HepG2 (cell line): ENCODE data around the gene C19orf44. TPM values are rescaled to one million over a fixed set of nuclear protein-coding genes. Genes with fewer than 3 reads are reported as not detected.

Experiments
- BHLHE40 ChIP-seq: IDR thresholded peaks from 2 replicates; pipeline ENCODE4 v1.6.1; 2011; ENCODE audit warnings: low read length, improper control_type of control experiment
- EED ChIP-seq: sonication (generic); formaldehyde crosslinking; IDR thresholded peaks from 2 replicates; pipeline ENCODE4 v1.5.0; 2020; ENCODE audit warnings: mild to moderate bottlenecking, missing genetic modification reagents
- HNRNPK ChIP-seq: fragments of 200-400 bp; formaldehyde crosslinking; IDR thresholded peaks from 2 replicates; pipeline ENCODE4 v1.6.1; 2018; ENCODE audit warnings: low read length, low read depth, moderate library complexity, mild to moderate bottlenecking; ENCODE audit not compliant: poor library complexity, severe bottlenecking
- KAT7 ChIP-seq: IDR thresholded peaks from 2 replicates; pipeline ENCODE4 v1.6.1; 2018; ENCODE audit warnings: borderline replicate concordance, missing compliant biosample characterization
- NFE2L1 ChIP-seq: sonication (generic); formaldehyde crosslinking; IDR thresholded peaks from 2 replicates; pipeline ENCODE4 v1.4.0; 2020; ENCODE audit warnings: missing genetic modification reagents, mild to moderate bottlenecking, borderline replicate concordance
- PHF20 ChIP-seq: sonication (generic); formaldehyde crosslinking; IDR thresholded peaks from 2 replicates; pipeline ENCODE4 v1.5.0; 2020; ENCODE audit warnings: mild to moderate bottlenecking, missing genetic modification reagents
- TBL1XR1 ChIP-seq: fragments of 150-350 bp; IDR thresholded peaks from 2 replicates; pipeline ENCODE4 v1.6.1; 2014; ENCODE audit warnings: borderline replicate concordance, low read length; ENCODE audit not compliant: partially characterized antibody
- ZC3H4 ChIP-seq: sonication (generic); formaldehyde crosslinking; IDR thresholded peaks from 2 replicates; pipeline ENCODE4 v1.4.0; 2020; ENCODE audit warnings: missing genetic modification reagents, borderline replicate concordance
- ZNF292 ChIP-seq: sonication (generic); formaldehyde crosslinking; IDR thresholded peaks from 2 replicates; pipeline ENCODE4 v1.8.1; 2022; ENCODE audit warnings: mild to moderate bottlenecking, low read depth, missing genetic modification reagents, borderline replicate concordance
- ZNF543 ChIP-seq: sonication (generic); formaldehyde crosslinking; IDR thresholded peaks from 2 replicates; pipeline ENCODE4 v1.4.0; 2020; ENCODE audit warnings: mild to moderate bottlenecking, missing genetic modification reagents
- ZNF775 ChIP-seq: sonication (generic); formaldehyde crosslinking; IDR thresholded peaks from 2 replicates; pipeline ENCODE4 v1.4.0; 2020; ENCODE audit warnings: missing genetic modification reagents, mild to moderate bottlenecking, moderate library complexity, borderline replicate concordance
- ZNF878 ChIP-seq: sonication (generic); formaldehyde crosslinking; IDR thresholded peaks from 2 replicates; pipeline ENCODE4 v1.8.1; 2023; ENCODE audit warnings: mild to moderate bottlenecking, missing genetic modification reagents, moderate library complexity
- polyA plus RNA-seq, 8 experiments: library from polyadenylated mRNA; depleted of rRNA in 3 of 8; stranded (reverse) in 7 of 8; unstranded in 1 of 8; fragments of >200 nt; fragmentation: Illumina TruSeq in 4 of 8; extraction: Trizol in 4 of 8; gene quantifications; 2 replicates each; pipeline versions ENCODE4 v1.2.1 to v1.2.3, GENCODE V29; 2011 to 2016; ENCODE audit warnings: low read depth in 4 of 8, missing spikeins in 1 of 8, mixed read lengths in 1 of 8; ENCODE audit not compliant: insufficient read depth in 1 of 8
- total RNA-seq, 5 experiments: library from RNA; depleted of rRNA; stranded (reverse); fragments of >200 nt; fragmentation: Illumina TruSeq; extraction: Trizol; gene quantifications; 2 replicates each; pipeline ENCODE4 v1.2.3, GENCODE V29; 2016; ENCODE audit warnings: low read depth in 1 of 5
- TF ChIP-seq, protein P1 (sequence below): sonication (generic); formaldehyde crosslinking; IDR thresholded peaks from 2 replicates; pipeline ENCODE4 v1.4.0; 2020; ENCODE audit warnings: mild to moderate bottlenecking, missing genetic modification reagents
- TF ChIP-seq, protein P2 (sequence below): sonication (generic); formaldehyde crosslinking; IDR thresholded peaks from 2 replicates; pipeline ENCODE4 v1.8.0; 2022; ENCODE audit warnings: missing genetic modification reagents, low read depth, mild to moderate bottlenecking, borderline replicate concordance
- TF ChIP-seq, protein P3 (sequence below): sonication (generic); formaldehyde crosslinking; IDR thresholded peaks from 2 replicates; pipeline ENCODE4 v1.5.0; 2020; ENCODE audit warnings: mild to moderate bottlenecking, missing genetic modification reagents
- TF ChIP-seq, protein P4 (sequence below): conservative IDR thresholded peaks from 2 replicates; pipeline ENCODE4 v1.6.1; 2018; ENCODE audit warnings: missing genetic modification reagents

The C19orf44 gene
- total and polyA plus RNA-seq, 2 of the 13 experiments (the other 11 are each of a cell fraction or from before 2014, with no cell fraction given) = 3.2 to 4.3 TPM

DNA sequence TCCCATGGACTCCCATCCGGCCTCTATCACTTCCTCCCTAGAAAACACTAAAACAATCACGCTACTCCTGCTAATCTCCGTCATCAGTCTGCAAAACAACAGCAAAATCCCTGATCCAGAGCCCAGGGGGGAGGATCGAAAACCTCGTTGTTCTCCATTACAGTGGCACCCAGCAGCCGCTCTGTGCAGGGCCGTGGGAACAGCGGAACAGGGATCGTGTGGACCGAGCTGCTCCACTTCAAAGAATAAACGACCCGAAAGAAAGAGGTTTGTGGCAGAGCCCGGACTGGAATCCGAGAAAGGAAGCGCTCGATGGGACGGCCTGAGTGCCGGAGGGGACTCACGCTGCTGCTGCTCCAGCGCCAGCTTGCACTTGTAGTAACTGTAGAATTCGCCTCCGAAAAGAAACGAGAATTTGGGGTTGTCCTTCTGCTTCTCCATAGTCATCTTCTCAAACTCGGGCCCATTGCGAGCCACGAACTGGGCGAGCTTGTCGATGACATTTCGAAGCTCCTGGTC is 45.4 kb downstream of the C19orf44 start (continued):
- TF ChIP-seq, protein P1, sequence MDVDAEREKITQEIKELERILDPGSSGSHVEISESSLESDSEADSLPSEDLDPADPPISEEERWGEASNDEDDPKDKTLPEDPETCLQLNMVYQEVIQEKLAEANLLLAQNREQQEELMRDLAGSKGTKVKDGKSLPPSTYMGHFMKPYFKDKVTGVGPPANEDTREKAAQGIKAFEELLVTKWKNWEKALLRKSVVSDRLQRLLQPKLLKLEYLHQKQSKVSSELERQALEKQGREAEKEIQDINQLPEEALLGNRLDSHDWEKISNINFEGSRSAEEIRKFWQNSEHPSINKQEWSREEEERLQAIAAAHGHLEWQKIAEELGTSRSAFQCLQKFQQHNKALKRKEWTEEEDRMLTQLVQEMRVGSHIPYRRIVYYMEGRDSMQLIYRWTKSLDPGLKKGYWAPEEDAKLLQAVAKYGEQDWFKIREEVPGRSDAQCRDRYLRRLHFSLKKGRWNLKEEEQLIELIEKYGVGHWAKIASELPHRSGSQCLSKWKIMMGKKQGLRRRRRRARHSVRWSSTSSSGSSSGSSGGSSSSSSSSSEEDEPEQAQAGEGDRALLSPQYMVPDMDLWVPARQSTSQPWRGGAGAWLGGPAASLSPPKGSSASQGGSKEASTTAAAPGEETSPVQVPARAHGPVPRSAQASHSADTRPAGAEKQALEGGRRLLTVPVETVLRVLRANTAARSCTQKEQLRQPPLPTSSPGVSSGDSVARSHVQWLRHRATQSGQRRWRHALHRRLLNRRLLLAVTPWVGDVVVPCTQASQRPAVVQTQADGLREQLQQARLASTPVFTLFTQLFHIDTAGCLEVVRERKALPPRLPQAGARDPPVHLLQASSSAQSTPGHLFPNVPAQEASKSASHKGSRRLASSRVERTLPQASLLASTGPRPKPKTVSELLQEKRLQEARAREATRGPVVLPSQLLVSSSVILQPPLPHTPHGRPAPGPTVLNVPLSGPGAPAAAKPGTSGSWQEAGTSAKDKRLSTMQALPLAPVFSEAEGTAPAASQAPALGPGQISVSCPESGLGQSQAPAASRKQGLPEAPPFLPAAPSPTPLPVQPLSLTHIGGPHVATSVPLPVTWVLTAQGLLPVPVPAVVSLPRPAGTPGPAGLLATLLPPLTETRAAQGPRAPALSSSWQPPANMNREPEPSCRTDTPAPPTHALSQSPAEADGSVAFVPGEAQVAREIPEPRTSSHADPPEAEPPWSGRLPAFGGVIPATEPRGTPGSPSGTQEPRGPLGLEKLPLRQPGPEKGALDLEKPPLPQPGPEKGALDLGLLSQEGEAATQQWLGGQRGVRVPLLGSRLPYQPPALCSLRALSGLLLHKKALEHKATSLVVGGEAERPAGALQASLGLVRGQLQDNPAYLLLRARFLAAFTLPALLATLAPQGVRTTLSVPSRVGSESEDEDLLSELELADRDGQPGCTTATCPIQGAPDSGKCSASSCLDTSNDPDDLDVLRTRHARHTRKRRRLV = no peak
- TF ChIP-seq, protein P2, sequence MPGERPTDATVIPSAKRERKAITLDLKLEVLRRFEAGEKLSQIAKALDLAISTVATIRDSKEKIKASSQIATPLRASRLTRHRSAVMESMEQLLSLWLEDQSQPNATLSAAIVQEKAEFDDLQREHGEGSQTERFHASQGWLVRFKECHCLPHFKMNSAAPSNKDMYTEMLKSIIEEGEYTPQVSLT (CRISPR knock-in tag) = no peak
- TF ChIP-seq, protein P3, sequence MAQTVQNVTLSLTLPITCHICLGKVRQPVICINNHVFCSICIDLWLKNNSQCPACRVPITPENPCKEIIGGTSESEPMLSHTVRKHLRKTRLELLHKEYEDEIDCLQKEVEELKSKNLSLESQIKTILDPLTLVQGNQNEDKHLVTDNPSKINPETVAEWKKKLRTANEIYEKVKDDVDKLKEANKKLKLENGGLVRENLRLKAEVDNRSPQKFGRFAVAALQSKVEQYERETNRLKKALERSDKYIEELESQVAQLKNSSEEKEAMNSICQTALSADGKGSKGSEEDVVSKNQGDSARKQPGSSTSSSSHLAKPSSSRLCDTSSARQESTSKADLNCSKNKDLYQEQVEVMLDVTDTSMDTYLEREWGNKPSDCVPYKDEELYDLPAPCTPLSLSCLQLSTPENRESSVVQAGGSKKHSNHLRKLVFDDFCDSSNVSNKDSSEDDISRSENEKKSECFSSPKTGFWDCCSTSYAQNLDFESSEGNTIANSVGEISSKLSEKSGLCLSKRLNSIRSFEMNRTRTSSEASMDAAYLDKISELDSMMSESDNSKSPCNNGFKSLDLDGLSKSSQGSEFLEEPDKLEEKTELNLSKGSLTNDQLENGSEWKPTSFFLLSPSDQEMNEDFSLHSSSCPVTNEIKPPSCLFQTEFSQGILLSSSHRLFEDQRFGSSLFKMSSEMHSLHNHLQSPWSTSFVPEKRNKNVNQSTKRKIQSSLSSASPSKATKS (CRISPR knock-in tag) = no peak
- TF ChIP-seq ZC3H4 (CRISPR knock-in tag) = no peak
- TF ChIP-seq ZNF775 = 0 out of 2 replicates have a peak, but pooled peaks have one; percentile 3
- no peak for TF ChIP-seq EED (CRISPR knock-in tag)
- TF ChIP-seq ZNF878 (CRISPR knock-in tag) = no peak
- TF ChIP-seq PHF20 (CRISPR knock-in tag) = no peak
- 0 out of 2 replicates have a peak, but pooled peaks have one; percentile 6 for TF ChIP-seq ZNF543 (CRISPR knock-in tag)
- TF ChIP-seq, protein P4, sequence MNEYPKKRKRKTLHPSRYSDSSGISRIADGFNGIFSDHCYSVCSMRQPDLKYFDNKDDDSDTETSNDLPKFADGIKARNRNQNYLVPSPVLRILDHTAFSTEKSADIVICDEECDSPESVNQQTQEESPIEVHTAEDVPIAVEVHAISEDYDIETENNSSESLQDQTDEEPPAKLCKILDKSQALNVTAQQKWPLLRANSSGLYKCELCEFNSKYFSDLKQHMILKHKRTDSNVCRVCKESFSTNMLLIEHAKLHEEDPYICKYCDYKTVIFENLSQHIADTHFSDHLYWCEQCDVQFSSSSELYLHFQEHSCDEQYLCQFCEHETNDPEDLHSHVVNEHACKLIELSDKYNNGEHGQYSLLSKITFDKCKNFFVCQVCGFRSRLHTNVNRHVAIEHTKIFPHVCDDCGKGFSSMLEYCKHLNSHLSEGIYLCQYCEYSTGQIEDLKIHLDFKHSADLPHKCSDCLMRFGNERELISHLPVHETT (CRISPR knock-in tag) = no peak
- no peak for TF ChIP-seq ZNF292 (CRISPR knock-in tag)
- no peak for TF ChIP-seq BHLHE40
- TF ChIP-seq NFE2L1 = no peak
- TF ChIP-seq TBL1XR1 = no peak
- no peak for TF ChIP-seq HNRNPK
- TF ChIP-seq KAT7 (CRISPR knock-in tag) = no peak
